PFSK-1 (cell line): Measurements from ENCODE around the gene OR51T1.

Experiments
- POLR2AphosphoS5 ChIP-seq: IDR thresholded peaks from 2 replicates; pipeline ENCODE4 v1.6.1; 2012; ENCODE audit warnings: low read depth, mild to moderate bottlenecking, control low read depth, low read length, moderate library complexity
- SIN3A ChIP-seq: IDR thresholded peaks from 2 replicates; pipeline ENCODE4 v1.6.1; 2012; ENCODE audit warnings: mild to moderate bottlenecking, low read length, moderate library complexity, borderline replicate concordance; ENCODE audit not compliant: insufficient read depth
- TAF1 ChIP-seq: IDR thresholded peaks from 2 replicates; pipeline ENCODE4 v1.6.1; 2012; ENCODE audit warnings: low read length, control low read depth, borderline replicate concordance; ENCODE audit not compliant: insufficient read depth
- TF ChIP-seq, protein P1 (sequence below), 2 experiments: IDR thresholded peaks; 2 replicates each; pipeline versions ENCODE4 v1.6.1 to v1.8.0; 2011 to 2012; ENCODE audit warnings: low read depth in 2 of 2, low read length in 2 of 2, control low read depth in 1 of 2, inconsistent platforms in 1 of 2, mild to moderate bottlenecking in 1 of 2, moderate library complexity in 1 of 2; ENCODE audit not compliant: insufficient read depth in 1 of 2

DNA sequence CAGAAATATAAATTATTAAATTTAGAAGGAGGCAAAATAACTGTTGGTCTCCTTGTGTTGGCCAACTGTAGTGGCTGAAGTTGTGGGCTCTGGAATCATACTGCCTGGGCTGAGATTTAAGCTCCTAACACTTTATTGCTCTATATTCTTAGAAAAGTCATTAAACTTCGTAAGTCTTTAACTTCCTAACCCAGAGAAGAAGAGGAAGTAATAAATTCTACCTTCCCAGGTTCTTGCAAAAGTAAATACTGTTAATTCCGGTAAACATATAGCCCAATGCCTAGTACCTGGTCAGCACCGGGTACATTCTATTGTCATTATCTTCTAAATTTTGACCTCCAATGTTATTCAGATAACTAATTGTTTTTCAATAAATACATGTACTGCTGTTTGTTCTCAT is 4.5 kb downstream of the OR51T1 start:
- no peak for TF ChIP-seq POLR2AphosphoS5
- TF ChIP-seq, protein P1, sequence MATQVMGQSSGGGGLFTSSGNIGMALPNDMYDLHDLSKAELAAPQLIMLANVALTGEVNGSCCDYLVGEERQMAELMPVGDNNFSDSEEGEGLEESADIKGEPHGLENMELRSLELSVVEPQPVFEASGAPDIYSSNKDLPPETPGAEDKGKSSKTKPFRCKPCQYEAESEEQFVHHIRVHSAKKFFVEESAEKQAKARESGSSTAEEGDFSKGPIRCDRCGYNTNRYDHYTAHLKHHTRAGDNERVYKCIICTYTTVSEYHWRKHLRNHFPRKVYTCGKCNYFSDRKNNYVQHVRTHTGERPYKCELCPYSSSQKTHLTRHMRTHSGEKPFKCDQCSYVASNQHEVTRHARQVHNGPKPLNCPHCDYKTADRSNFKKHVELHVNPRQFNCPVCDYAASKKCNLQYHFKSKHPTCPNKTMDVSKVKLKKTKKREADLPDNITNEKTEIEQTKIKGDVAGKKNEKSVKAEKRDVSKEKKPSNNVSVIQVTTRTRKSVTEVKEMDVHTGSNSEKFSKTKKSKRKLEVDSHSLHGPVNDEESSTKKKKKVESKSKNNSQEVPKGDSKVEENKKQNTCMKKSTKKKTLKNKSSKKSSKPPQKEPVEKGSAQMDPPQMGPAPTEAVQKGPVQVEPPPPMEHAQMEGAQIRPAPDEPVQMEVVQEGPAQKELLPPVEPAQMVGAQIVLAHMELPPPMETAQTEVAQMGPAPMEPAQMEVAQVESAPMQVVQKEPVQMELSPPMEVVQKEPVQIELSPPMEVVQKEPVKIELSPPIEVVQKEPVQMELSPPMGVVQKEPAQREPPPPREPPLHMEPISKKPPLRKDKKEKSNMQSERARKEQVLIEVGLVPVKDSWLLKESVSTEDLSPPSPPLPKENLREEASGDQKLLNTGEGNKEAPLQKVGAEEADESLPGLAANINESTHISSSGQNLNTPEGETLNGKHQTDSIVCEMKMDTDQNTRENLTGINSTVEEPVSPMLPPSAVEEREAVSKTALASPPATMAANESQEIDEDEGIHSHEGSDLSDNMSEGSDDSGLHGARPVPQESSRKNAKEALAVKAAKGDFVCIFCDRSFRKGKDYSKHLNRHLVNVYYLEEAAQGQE (IDR thresholded peaks at IDR 0.05; ENCODE audit: insufficient read depth in 1 of 2, low read depth in 2 of 2, low read length in 2 of 2) = no peak
- no peak for TF ChIP-seq TAF1
- no peak for TF ChIP-seq SIN3A
